SU-DHL-6 (cell line): ENCODE measurements around the gene MRPL54.

Experiments used
- H2AFZ ChIP-seq: fragments of 200-600 bp; sonication (generic); 2 replicates; pipeline ENCODE4 v1.6.1; 2014; ENCODE audit warnings: low read depth, mild to moderate bottlenecking, moderate library complexity, mixed read lengths, antibody characterized with exemption, low read length; ENCODE audit not compliant: severe bottlenecking
- H3F3A ChIP-seq: fragments of 200-600 bp; shearing (Covaris generic); 2 replicates; pipeline ENCODE4 v1.6.0; 2016; ENCODE audit warnings: antibody characterized with exemption, mild to moderate bottlenecking; ENCODE audit not compliant: insufficient read depth
- H3K27ac ChIP-seq: fragments of 200-600 bp; sonication (generic); 2 replicates; pipeline ENCODE4 v1.5.1; 2016; ENCODE audit warnings: low read depth, mild to moderate bottlenecking, low read length, moderate library complexity, mixed read lengths
- H3K27me3 ChIP-seq: fragments of 200-600 bp; sonication (generic), shearing (Covaris generic); 2 replicates; pipeline ENCODE4 v1.6.0; 2014; ENCODE audit warnings: mild to moderate bottlenecking, low read length
- H3K36me3 ChIP-seq: fragments of 200-600 bp; sonication (generic); 2 replicates; pipeline ENCODE4 v1.6.1; 2014; ENCODE audit warnings: mild to moderate bottlenecking, low read length, mixed read lengths
- H3K4me2 ChIP-seq: fragments of 300-600, 200-600 bp; shearing (Covaris generic), sonication (generic); 2 replicates; pipeline ENCODE4 v1.6.0; 2014; ENCODE audit warnings: low read length, low read depth, mild to moderate bottlenecking; ENCODE audit not compliant: poor library complexity, severe bottlenecking
- H3K4me3 ChIP-seq: fragments of 200-600 bp; sonication (generic); 2 replicates; pipeline ENCODE4 v1.5.1; 2014; ENCODE audit warnings: antibody characterized with exemption, low read length, mild to moderate bottlenecking, mixed read lengths; ENCODE audit not compliant: insufficient read depth, poor library complexity, severe bottlenecking
- H3K79me2 ChIP-seq: fragments of 200-600 bp; sonication (generic); 2 replicates; pipeline ENCODE4 v1.6.1; 2014; ENCODE audit warnings: mild to moderate bottlenecking, low read length, moderate library complexity; ENCODE audit not compliant: insufficient read depth
- H3K9ac ChIP-seq: fragments of 200-600 bp; sonication (generic); 2 replicates; pipeline ENCODE4 v1.7.0; 2014; ENCODE audit warnings: mild to moderate bottlenecking, low read length
- H3K9me2 ChIP-seq: fragments of 200-600 bp; sonication (generic); replicated peaks from 2 replicates; pipeline ENCODE4 v1.6.1; 2014; ENCODE audit warnings: low read length; ENCODE audit not compliant: insufficient read depth
- H3K9me3 ChIP-seq: fragments of 200-600 bp; sonication (generic); 2 replicates; pipeline ENCODE4 v1.6.1; 2014; ENCODE audit warnings: low read length, mixed read lengths; ENCODE audit not compliant: insufficient read depth
- H4K20me1 ChIP-seq: fragments of 200-600 bp; sonication (generic); 2 replicates; pipeline ENCODE4 v1.6.1; 2014; ENCODE audit warnings: low read depth, mild to moderate bottlenecking, antibody characterized with exemption, low read length, moderate library complexity, mixed read lengths
- EZH2phosphoT487 ChIP-seq: fragments of 200-600 bp; sonication (generic), shearing (Covaris generic); conservative IDR thresholded peaks from 2 replicates; pipeline ENCODE4 v1.6.1; 2018; ENCODE audit warnings: mild to moderate bottlenecking, antibody characterized with exemption, low read length, moderate library complexity, mixed read lengths
- TF ChIP-seq, protein P1 (sequence below): fragments of 200-600 bp; sonication (generic); IDR thresholded peaks from one replicate; pipeline ENCODE4 v1.5.1; 2017; ENCODE audit warnings: antibody characterized with exemption, mild to moderate bottlenecking, low read length, moderate library complexity; ENCODE audit not compliant: insufficient read depth, poor library complexity, severe bottlenecking

MRPL54 gene

DNA sequence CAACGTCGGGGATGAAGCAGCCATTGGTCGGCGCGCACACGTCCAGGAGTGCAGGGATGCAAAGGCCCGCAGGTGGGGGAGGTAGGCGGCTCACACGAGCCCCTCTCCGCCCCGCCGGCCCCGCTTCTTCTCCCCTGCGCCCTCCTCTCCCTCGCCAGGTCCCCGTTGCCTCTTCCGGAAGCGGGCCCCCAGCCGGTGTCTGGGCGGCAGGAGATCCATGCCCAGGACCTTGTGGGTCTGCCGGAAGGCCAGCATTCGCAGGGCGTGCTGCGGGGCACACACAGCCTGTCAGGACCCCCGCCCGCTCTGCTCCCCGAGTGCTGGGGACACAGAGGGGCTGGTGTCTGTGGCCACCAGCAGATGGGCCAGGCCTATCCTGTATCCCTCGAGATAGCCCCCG is 43.4 kb downstream of the MRPL54 start:
- H3F3A ChIP-seq = no peaks in the 10 kb centered on the region
- no peak overlapping the region for H3K27ac ChIP-seq
- H3K79me2 ChIP-seq = no peaks in the 10 kb centered on the region
- no peak overlapping the region for H2AFZ ChIP-seq
- H3K9ac ChIP-seq = no peak overlapping the region
- TF ChIP-seq, protein P1, sequence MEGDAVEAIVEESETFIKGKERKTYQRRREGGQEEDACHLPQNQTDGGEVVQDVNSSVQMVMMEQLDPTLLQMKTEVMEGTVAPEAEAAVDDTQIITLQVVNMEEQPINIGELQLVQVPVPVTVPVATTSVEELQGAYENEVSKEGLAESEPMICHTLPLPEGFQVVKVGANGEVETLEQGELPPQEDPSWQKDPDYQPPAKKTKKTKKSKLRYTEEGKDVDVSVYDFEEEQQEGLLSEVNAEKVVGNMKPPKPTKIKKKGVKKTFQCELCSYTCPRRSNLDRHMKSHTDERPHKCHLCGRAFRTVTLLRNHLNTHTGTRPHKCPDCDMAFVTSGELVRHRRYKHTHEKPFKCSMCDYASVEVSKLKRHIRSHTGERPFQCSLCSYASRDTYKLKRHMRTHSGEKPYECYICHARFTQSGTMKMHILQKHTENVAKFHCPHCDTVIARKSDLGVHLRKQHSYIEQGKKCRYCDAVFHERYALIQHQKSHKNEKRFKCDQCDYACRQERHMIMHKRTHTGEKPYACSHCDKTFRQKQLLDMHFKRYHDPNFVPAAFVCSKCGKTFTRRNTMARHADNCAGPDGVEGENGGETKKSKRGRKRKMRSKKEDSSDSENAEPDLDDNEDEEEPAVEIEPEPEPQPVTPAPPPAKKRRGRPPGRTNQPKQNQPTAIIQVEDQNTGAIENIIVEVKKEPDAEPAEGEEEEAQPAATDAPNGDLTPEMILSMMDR = no peak
- no peak for TF ChIP-seq EZH2phosphoT487
- no peak overlapping the region for H3K4me2 ChIP-seq
- no peaks in the 10 kb centered on the region for H4K20me1 ChIP-seq
- no peaks in the 10 kb centered on the region for H3K9me2 ChIP-seq
- H3K36me3 ChIP-seq = no peaks in the 10 kb centered on the region
- H3K4me3 ChIP-seq = no peak overlapping the region
- no peaks in the 10 kb centered on the region for H3K9me3 ChIP-seq
- no peaks in the 10 kb centered on the region for H3K27me3 ChIP-seq

DNA sequence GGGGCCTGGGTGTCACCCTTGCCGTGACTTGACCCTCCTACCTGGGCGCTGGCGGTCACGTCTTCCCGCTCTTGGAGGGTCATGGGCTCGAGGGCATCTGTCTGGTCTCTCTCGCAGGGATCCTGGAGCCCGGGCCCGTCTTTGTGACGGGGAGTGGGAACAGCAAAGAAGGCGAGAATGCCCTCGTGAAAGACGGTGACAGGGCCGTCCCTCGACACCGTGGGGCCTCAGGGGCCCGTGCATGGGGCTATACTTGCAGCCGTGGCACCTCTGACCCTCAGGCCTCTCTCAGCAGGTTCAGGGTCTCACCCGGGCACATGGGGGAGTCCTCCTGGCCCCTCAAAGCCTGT is 44.6 kb downstream of the MRPL54 start:
- Histone ChIP-seq H3K36me3 (no peaks in the 10 kb centered on the region), H3K27ac (no peak overlapping the region), H3K27me3 (no peaks in the 10 kb centered on the region), H3K4me3 (no peak overlapping the region), H4K20me1 (no peaks in the 10 kb centered on the region), H3K4me2 (no peak overlapping the region), H2AFZ (no peak overlapping the region), H3K9ac (no peak overlapping the region), H3F3A (no peaks in the 10 kb centered on the region), H3K9me3 (no peaks in the 10 kb centered on the region), H3K79me2 (no peaks in the 10 kb centered on the region), H3K9me2 (no peaks in the 10 kb centered on the region)
- TF ChIP-seq, protein P1 = no peak

DNA sequence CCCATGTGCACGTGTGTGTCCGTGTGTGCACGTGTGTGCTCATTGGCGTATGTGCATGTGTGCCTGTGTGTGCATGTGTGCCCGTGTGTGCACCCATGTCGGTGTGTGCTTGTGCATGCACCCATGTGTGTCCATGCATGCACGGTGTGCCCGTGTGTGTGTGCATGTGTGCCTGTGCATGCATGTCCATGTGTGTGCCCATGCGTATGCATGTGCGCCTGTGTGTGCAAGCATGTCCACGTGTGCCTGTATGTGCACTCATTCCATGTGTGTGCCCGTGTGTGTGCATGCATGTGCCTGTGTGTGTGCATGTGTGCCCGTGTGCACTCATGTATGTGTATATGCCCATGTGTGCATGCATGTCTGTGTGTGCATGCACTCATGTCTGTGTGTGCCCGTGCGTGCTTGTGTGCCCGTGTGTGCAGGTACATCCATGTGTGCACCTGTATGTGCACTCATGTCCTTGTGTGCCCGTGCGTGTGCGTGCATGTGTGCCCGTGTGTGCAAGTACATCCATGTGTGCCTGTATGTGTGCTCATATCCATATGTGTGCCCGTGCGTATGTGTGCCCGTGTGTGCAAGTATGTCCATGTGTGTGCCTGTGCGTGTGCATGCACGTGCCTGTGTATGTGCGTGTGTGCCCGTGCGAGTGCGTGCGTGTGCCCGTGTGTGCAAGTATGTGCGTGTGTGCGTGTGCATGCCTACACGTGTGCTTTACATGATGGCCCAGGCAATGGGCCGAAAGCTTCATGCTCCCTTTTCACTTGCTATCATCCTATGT is 45.3 kb downstream of the MRPL54 start:
- H3K79me2 ChIP-seq = no peaks in the 10 kb centered on the region
- H3K36me3 ChIP-seq = no peaks in the 10 kb centered on the region
- H3K27ac ChIP-seq = no peak overlapping the region
- no peak overlapping the region for H2AFZ ChIP-seq
- H3F3A ChIP-seq = no peaks in the 10 kb centered on the region
- no peaks in the 10 kb centered on the region for H3K9me3 ChIP-seq
- H3K9me2 ChIP-seq = no peaks in the 10 kb centered on the region
- no peaks in the 10 kb centered on the region for H4K20me1 ChIP-seq
- TF ChIP-seq, protein P1 = no peak
- no peak for TF ChIP-seq EZH2phosphoT487
- no peak overlapping the region for H3K9ac ChIP-seq
- H3K27me3 ChIP-seq = no peaks in the 10 kb centered on the region
- no peak overlapping the region for H3K4me2 ChIP-seq
- no peak overlapping the region for H3K4me3 ChIP-seq
